H9 (cell line): ENCODE results near the gene NUDT3. TPM values are rescaled to one million over a fixed set of nuclear protein-coding genes. Genes with fewer than 3 reads are reported as not detected.

Experiments
- DNase-seq: peaks from one replicate; pipeline ENCODE4 v3.0.0-alpha.2; 2017
- H2AFZ ChIP-seq: one replicate; pipeline ENCODE4 v1.6.1; 2013; ENCODE audit warnings: mild to moderate bottlenecking, low read length, control low read depth, moderate library complexity
- H2AK5ac ChIP-seq: 2 replicates; pipeline ENCODE4 v1.6.1; 2013; ENCODE audit warnings: low read length, control low read depth, mixed read lengths; ENCODE audit not compliant: insufficient read length
- H2BK120ac ChIP-seq: one replicate; pipeline ENCODE4 v1.6.1; 2013; ENCODE audit warnings: low read depth, mild to moderate bottlenecking, low read length, control low read depth, inconsistent platforms; ENCODE audit not compliant: poor library complexity, severe bottlenecking
- H2BK12ac ChIP-seq: 2 replicates; pipeline ENCODE4 v1.6.1; 2013; ENCODE audit warnings: low read length, control low read depth, mixed read lengths, low read depth; ENCODE audit not compliant: insufficient read length
- H2BK15ac ChIP-seq: 2 replicates; pipeline ENCODE4 v1.6.1; 2013; ENCODE audit warnings: low read depth, low read length, control low read depth
- H2BK20ac ChIP-seq: one replicate; pipeline ENCODE4 v1.6.1; 2013; ENCODE audit warnings: low read depth, mild to moderate bottlenecking, low read length, control low read depth, inconsistent platforms; ENCODE audit not compliant: poor library complexity, severe bottlenecking
- H2BK5ac ChIP-seq: 2 replicates; pipeline ENCODE4 v1.6.1; 2013; ENCODE audit warnings: low read length, control low read depth, mixed read lengths; ENCODE audit not compliant: insufficient read length
- H3K14ac ChIP-seq: 2 replicates; pipeline ENCODE4 v1.6.1; 2013; ENCODE audit warnings: low read length, control low read depth; ENCODE audit not compliant: insufficient read depth
- H3K18ac ChIP-seq: 2 replicates; pipeline ENCODE4 v1.6.1; 2013; ENCODE audit warnings: low read depth, mild to moderate bottlenecking, mixed read lengths, low read length, control low read depth; ENCODE audit not compliant: insufficient read length
- H3K23ac ChIP-seq: 2 replicates; pipeline ENCODE4 v1.6.1; 2013; ENCODE audit warnings: low read length, control low read depth, mixed read lengths, low read depth; ENCODE audit not compliant: insufficient read length
- H3K23me2 ChIP-seq: 2 replicates; pipeline ENCODE4 v1.6.1; 2013; ENCODE audit warnings: low read depth, mild to moderate bottlenecking, mixed read lengths, low read length, control low read depth; ENCODE audit not compliant: insufficient read length, poor library complexity, severe bottlenecking
- H3K27ac ChIP-seq: 2 replicates; pipeline ENCODE4 v1.5.1; 2013; ENCODE audit warnings: low read length, control low read depth, mixed read lengths, low read depth; ENCODE audit not compliant: insufficient read length
- H3K27me3 ChIP-seq: 2 replicates; pipeline ENCODE4 v1.6.1; 2013; ENCODE audit warnings: low read length, control low read depth, inconsistent platforms; ENCODE audit not compliant: insufficient read depth
- H3K4ac ChIP-seq: 2 replicates; pipeline ENCODE4 v1.6.1; 2013; ENCODE audit warnings: low read depth, mild to moderate bottlenecking, control low read depth, inconsistent platforms, low read length, moderate library complexity
- H3K4me1 ChIP-seq: 2 replicates; pipeline ENCODE4 v1.6.1; 2013; ENCODE audit warnings: low read length, control low read depth, inconsistent platforms; ENCODE audit not compliant: insufficient read depth
- H3K4me2 ChIP-seq: 2 replicates; pipeline ENCODE4 v1.6.1; 2013; ENCODE audit warnings: low read length, control low read depth, mixed read lengths; ENCODE audit not compliant: insufficient read length, insufficient read depth
- H3K56ac ChIP-seq: 2 replicates; pipeline ENCODE4 v1.6.1; 2013; ENCODE audit warnings: low read depth, mild to moderate bottlenecking, mixed read lengths, low read length, control low read depth; ENCODE audit not compliant: insufficient read length
- H3K79me1 ChIP-seq: 2 replicates; pipeline ENCODE4 v1.6.1; 2013; ENCODE audit warnings: low read depth, mild to moderate bottlenecking, moderate library complexity, low read length, control low read depth, inconsistent platforms; ENCODE audit not compliant: insufficient read depth, poor library complexity, severe bottlenecking
- H3K79me2 ChIP-seq: 2 replicates; pipeline ENCODE4 v1.6.1; 2013; ENCODE audit warnings: low read length, control low read depth, inconsistent platforms; ENCODE audit not compliant: insufficient read depth
- H3K9ac ChIP-seq: 2 replicates; pipeline ENCODE4 v1.6.1; 2013; ENCODE audit warnings: low read length, control low read depth, mixed read lengths; ENCODE audit not compliant: insufficient read length; ENCODE audit errors: extremely low read depth
- H3K9me3 ChIP-seq: one replicate; pipeline ENCODE4 v1.6.1; 2013; ENCODE audit warnings: low read depth, low read length, inconsistent platforms; ENCODE audit not compliant: control insufficient read depth
- H3T11ph ChIP-seq: one replicate; pipeline ENCODE4 v1.6.1; 2013; ENCODE audit warnings: mild to moderate bottlenecking, low read length, control low read depth, inconsistent platforms
- H4K20me1 ChIP-seq: one replicate; pipeline ENCODE4 v1.6.1; 2013; ENCODE audit not compliant: control insufficient read depth, insufficient read length, insufficient read depth
- H4K5ac ChIP-seq: 2 replicates; pipeline ENCODE4 v1.6.1; 2013; ENCODE audit warnings: low read depth, mild to moderate bottlenecking, mixed read lengths, low read length, control low read depth; ENCODE audit not compliant: insufficient read length
- H4K8ac ChIP-seq: replicated peaks from 2 replicates; pipeline ENCODE4 v1.6.1; 2013; ENCODE audit warnings: low read length, control low read depth, mixed read lengths, low read depth; ENCODE audit not compliant: insufficient read length
- H4K91ac ChIP-seq: 2 replicates; pipeline ENCODE4 v1.6.1; 2013; ENCODE audit warnings: low read depth, mild to moderate bottlenecking, moderate library complexity, mixed read lengths, low read length, control low read depth; ENCODE audit not compliant: insufficient read length
- H3K27ac Mint-ChIP-seq, 3 experiments: 2 replicates in 2 of 3; 3 replicates in 1 of 3; pipeline ENCODE4 v1.8.0; 2020 to 2021; ENCODE audit warnings: mixed read lengths in 3 of 3, mild to moderate bottlenecking in 1 of 3, moderate library complexity in 1 of 3
- H3K27me3 Mint-ChIP-seq: 2 replicates; pipeline ENCODE4 v1.8.0; 2021; ENCODE audit warnings: low read depth, mild to moderate bottlenecking, moderate library complexity, mixed read lengths
- H3K36me3 Mint-ChIP-seq, 3 experiments: 2 replicates in 2 of 3; 3 replicates in 1 of 3; pipeline ENCODE4 v1.8.0; 2020 to 2021; ENCODE audit warnings: low read depth in 3 of 3, mixed read lengths in 3 of 3; ENCODE audit not compliant: insufficient read depth in 1 of 3
- H3K4me1 Mint-ChIP-seq, 2 experiments: 2 replicates each; pipeline ENCODE4 v1.8.0; 2020; ENCODE audit warnings: mixed read lengths in 2 of 2
- H3K4me3 Mint-ChIP-seq, 2 experiments: 2 replicates in 1 of 2; 3 replicates in 1 of 2; pipeline ENCODE4 v1.8.0; 2020 to 2021; ENCODE audit warnings: mild to moderate bottlenecking in 2 of 2, mixed read lengths in 2 of 2, moderate library complexity in 1 of 2
- H3K9me3 Mint-ChIP-seq, 2 experiments: 2 replicates in 1 of 2; 3 replicates in 1 of 2; pipeline ENCODE4 v1.8.0; 2020; ENCODE audit warnings: mild to moderate bottlenecking in 2 of 2, mixed read lengths in 2 of 2, moderate library complexity in 1 of 2
- CTCF ChIP-seq: fragments of 200-600 bp; sonication (generic); conservative IDR thresholded peaks from 3 replicates; pipeline ENCODE4 v1.8.0; 2021; ENCODE audit warnings: antibody characterized with exemption, mild to moderate bottlenecking
- WGBS: extraction: QIAGEN DNeasy Blood & Tissue Kit; methylation state at CpG from one replicate; pipeline ENCODE4 v1.1.7; 2013; ENCODE audit warnings: missing lambda C conversion rate, low lambda C conversion rate, mixed read lengths; ENCODE audit not compliant: insufficient read length; ENCODE audit errors: extremely low coverage; 5-methylcytosine and 5-hydroxymethylcytosine counted together
- total RNA-seq: library from RNA; stranded (reverse); gene quantifications from 2 replicates; pipeline ENCODE4 v1.2.1, GENCODE V29; 2021

The NUDT3 gene
- total RNA-seq, 1 experiment from 2014 or later: 23.6 TPM

GRCh38 chr6:34352305-34352937, 40.0 kb downstream of the NUDT3 start:
- H3K36me3 Mint-ChIP-seq: no peaks in the 10 kb centered on the region; a peak in 1 of 7 replicates
- no peaks in the 10 kb centered on the region for H3K27me3 Mint-ChIP-seq
- no peak for DNase-seq
- no peaks in the 10 kb centered on the region for H3K9me3 Mint-ChIP-seq
- Histone ChIP-seq H3K4ac (no peak overlapping the region), H3K4me1 (no peaks in the 10 kb centered on the region), H3K9me3 (no peaks in the 10 kb centered on the region), H4K91ac (no peak overlapping the region), H4K5ac (no peak overlapping the region), H2BK5ac (no peak overlapping the region), H2BK12ac (no peak overlapping the region), H3K56ac (no peak overlapping the region), H3K4me2 (no peak overlapping the region), H2BK20ac (no peak overlapping the region), H2AFZ (no peak overlapping the region), H2BK15ac (no peak overlapping the region), H3K23me2 (no peaks in the 10 kb centered on the region), H3K9ac (no peak overlapping the region), H3K79me1 (no peaks in the 10 kb centered on the region), H3K79me2 (peaks cover 1% of the 10 kb centered on the region; the same call in 1 of the 2 replicates), H3K14ac (no peak overlapping the region), H3K23ac (no peak overlapping the region), H4K8ac (no peak overlapping the region), H2AK5ac (no peak overlapping the region), H3K27ac (no peak overlapping the region), H2BK120ac (no peak overlapping the region), H3T11ph (no peak overlapping the region), H3K27me3 (no peaks in the 10 kb centered on the region), H3K18ac (no peak overlapping the region), H4K20me1 (no peaks in the 10 kb centered on the region)
- H3K4me1 Mint-ChIP-seq: peaks cover 3 to 7% of the 10 kb centered on the region in 2 experiments; a peak in 3 of 4 replicates
- H3K4me3 Mint-ChIP-seq: no peak overlapping the region
- no peak overlapping the region for H3K27ac Mint-ChIP-seq
- TF ChIP-seq CTCF: no peak
- no CpG with 5 or more reads among the region's 2 CpGs for WGBS
